H9 (cell line): ENCODE results near the gene ABCB1. TPM values are rescaled to one million over a fixed set of nuclear protein-coding genes. Genes with fewer than 3 reads are reported as not detected.

Experiments used
- DNase-seq: peaks from one replicate; pipeline ENCODE4 v3.0.0-alpha.2; 2017
- H2AFZ ChIP-seq: one replicate; pipeline ENCODE4 v1.6.1; 2013; ENCODE audit warnings: mild to moderate bottlenecking, low read length, control low read depth, moderate library complexity
- H2AK5ac ChIP-seq: 2 replicates; pipeline ENCODE4 v1.6.1; 2013; ENCODE audit warnings: low read length, control low read depth, mixed read lengths; ENCODE audit not compliant: insufficient read length
- H2BK120ac ChIP-seq: one replicate; pipeline ENCODE4 v1.6.1; 2013; ENCODE audit warnings: low read depth, mild to moderate bottlenecking, low read length, control low read depth, inconsistent platforms; ENCODE audit not compliant: poor library complexity, severe bottlenecking
- H2BK12ac ChIP-seq: 2 replicates; pipeline ENCODE4 v1.6.1; 2013; ENCODE audit warnings: low read length, control low read depth, mixed read lengths, low read depth; ENCODE audit not compliant: insufficient read length
- H2BK15ac ChIP-seq: 2 replicates; pipeline ENCODE4 v1.6.1; 2013; ENCODE audit warnings: low read depth, low read length, control low read depth
- H2BK20ac ChIP-seq: one replicate; pipeline ENCODE4 v1.6.1; 2013; ENCODE audit warnings: low read depth, mild to moderate bottlenecking, low read length, control low read depth, inconsistent platforms; ENCODE audit not compliant: poor library complexity, severe bottlenecking
- H2BK5ac ChIP-seq: 2 replicates; pipeline ENCODE4 v1.6.1; 2013; ENCODE audit warnings: low read length, control low read depth, mixed read lengths; ENCODE audit not compliant: insufficient read length
- H3K14ac ChIP-seq: 2 replicates; pipeline ENCODE4 v1.6.1; 2013; ENCODE audit warnings: low read length, control low read depth; ENCODE audit not compliant: insufficient read depth
- H3K18ac ChIP-seq: 2 replicates; pipeline ENCODE4 v1.6.1; 2013; ENCODE audit warnings: low read depth, mild to moderate bottlenecking, mixed read lengths, low read length, control low read depth; ENCODE audit not compliant: insufficient read length
- H3K23ac ChIP-seq: 2 replicates; pipeline ENCODE4 v1.6.1; 2013; ENCODE audit warnings: low read length, control low read depth, mixed read lengths, low read depth; ENCODE audit not compliant: insufficient read length
- H3K23me2 ChIP-seq: 2 replicates; pipeline ENCODE4 v1.6.1; 2013; ENCODE audit warnings: low read depth, mild to moderate bottlenecking, mixed read lengths, low read length, control low read depth; ENCODE audit not compliant: insufficient read length, poor library complexity, severe bottlenecking
- H3K27ac ChIP-seq: 2 replicates; pipeline ENCODE4 v1.5.1; 2013; ENCODE audit warnings: low read length, control low read depth, mixed read lengths, low read depth; ENCODE audit not compliant: insufficient read length
- H3K27me3 ChIP-seq: 2 replicates; pipeline ENCODE4 v1.6.1; 2013; ENCODE audit warnings: low read length, control low read depth, inconsistent platforms; ENCODE audit not compliant: insufficient read depth
- H3K4ac ChIP-seq: 2 replicates; pipeline ENCODE4 v1.6.1; 2013; ENCODE audit warnings: low read depth, mild to moderate bottlenecking, control low read depth, inconsistent platforms, low read length, moderate library complexity
- H3K4me1 ChIP-seq: 2 replicates; pipeline ENCODE4 v1.6.1; 2013; ENCODE audit warnings: low read length, control low read depth, inconsistent platforms; ENCODE audit not compliant: insufficient read depth
- H3K4me2 ChIP-seq: 2 replicates; pipeline ENCODE4 v1.6.1; 2013; ENCODE audit warnings: low read length, control low read depth, mixed read lengths; ENCODE audit not compliant: insufficient read length, insufficient read depth
- H3K56ac ChIP-seq: 2 replicates; pipeline ENCODE4 v1.6.1; 2013; ENCODE audit warnings: low read depth, mild to moderate bottlenecking, mixed read lengths, low read length, control low read depth; ENCODE audit not compliant: insufficient read length
- H3K79me1 ChIP-seq: 2 replicates; pipeline ENCODE4 v1.6.1; 2013; ENCODE audit warnings: low read depth, mild to moderate bottlenecking, moderate library complexity, low read length, control low read depth, inconsistent platforms; ENCODE audit not compliant: insufficient read depth, poor library complexity, severe bottlenecking
- H3K79me2 ChIP-seq: 2 replicates; pipeline ENCODE4 v1.6.1; 2013; ENCODE audit warnings: low read length, control low read depth, inconsistent platforms; ENCODE audit not compliant: insufficient read depth
- H3K9ac ChIP-seq: 2 replicates; pipeline ENCODE4 v1.6.1; 2013; ENCODE audit warnings: low read length, control low read depth, mixed read lengths; ENCODE audit not compliant: insufficient read length; ENCODE audit errors: extremely low read depth
- H3K9me3 ChIP-seq: one replicate; pipeline ENCODE4 v1.6.1; 2013; ENCODE audit warnings: low read depth, low read length, inconsistent platforms; ENCODE audit not compliant: control insufficient read depth
- H3T11ph ChIP-seq: one replicate; pipeline ENCODE4 v1.6.1; 2013; ENCODE audit warnings: mild to moderate bottlenecking, low read length, control low read depth, inconsistent platforms
- H4K20me1 ChIP-seq: one replicate; pipeline ENCODE4 v1.6.1; 2013; ENCODE audit not compliant: control insufficient read depth, insufficient read length, insufficient read depth
- H4K5ac ChIP-seq: 2 replicates; pipeline ENCODE4 v1.6.1; 2013; ENCODE audit warnings: low read depth, mild to moderate bottlenecking, mixed read lengths, low read length, control low read depth; ENCODE audit not compliant: insufficient read length
- H4K8ac ChIP-seq: replicated peaks from 2 replicates; pipeline ENCODE4 v1.6.1; 2013; ENCODE audit warnings: low read length, control low read depth, mixed read lengths, low read depth; ENCODE audit not compliant: insufficient read length
- H4K91ac ChIP-seq: 2 replicates; pipeline ENCODE4 v1.6.1; 2013; ENCODE audit warnings: low read depth, mild to moderate bottlenecking, moderate library complexity, mixed read lengths, low read length, control low read depth; ENCODE audit not compliant: insufficient read length
- H3K27ac Mint-ChIP-seq, 3 experiments: 2 replicates in 2 of 3; 3 replicates in 1 of 3; pipeline ENCODE4 v1.8.0; 2020 to 2021; ENCODE audit warnings: mixed read lengths in 3 of 3, mild to moderate bottlenecking in 1 of 3, moderate library complexity in 1 of 3
- H3K27me3 Mint-ChIP-seq: 2 replicates; pipeline ENCODE4 v1.8.0; 2021; ENCODE audit warnings: low read depth, mild to moderate bottlenecking, moderate library complexity, mixed read lengths
- H3K36me3 Mint-ChIP-seq, 3 experiments: 2 replicates in 2 of 3; 3 replicates in 1 of 3; pipeline ENCODE4 v1.8.0; 2020 to 2021; ENCODE audit warnings: low read depth in 3 of 3, mixed read lengths in 3 of 3; ENCODE audit not compliant: insufficient read depth in 1 of 3
- H3K4me1 Mint-ChIP-seq, 2 experiments: 2 replicates each; pipeline ENCODE4 v1.8.0; 2020; ENCODE audit warnings: mixed read lengths in 2 of 2
- H3K4me3 Mint-ChIP-seq, 2 experiments: 2 replicates in 1 of 2; 3 replicates in 1 of 2; pipeline ENCODE4 v1.8.0; 2020 to 2021; ENCODE audit warnings: mild to moderate bottlenecking in 2 of 2, mixed read lengths in 2 of 2, moderate library complexity in 1 of 2
- H3K9me3 Mint-ChIP-seq, 2 experiments: 2 replicates in 1 of 2; 3 replicates in 1 of 2; pipeline ENCODE4 v1.8.0; 2020; ENCODE audit warnings: mild to moderate bottlenecking in 2 of 2, mixed read lengths in 2 of 2, moderate library complexity in 1 of 2
- WGBS: extraction: QIAGEN DNeasy Blood & Tissue Kit; methylation state at CpG from one replicate; pipeline ENCODE4 v1.1.7; 2013; ENCODE audit warnings: missing lambda C conversion rate, low lambda C conversion rate, mixed read lengths; ENCODE audit not compliant: insufficient read length; ENCODE audit errors: extremely low coverage; 5-methylcytosine and 5-hydroxymethylcytosine counted together
- total RNA-seq: library from RNA; stranded (reverse); gene quantifications from 2 replicates; pipeline ENCODE4 v1.2.1, GENCODE V29; 2021
- TF ChIP-seq, protein P1 (sequence below): fragments of 200-600 bp; sonication (generic); conservative IDR thresholded peaks from 3 replicates; pipeline ENCODE4 v1.8.0; 2021; ENCODE audit warnings: antibody characterized with exemption, mild to moderate bottlenecking

ABCB1 gene
- total RNA-seq, 1 experiment from 2014 or later, result 0.33 TPM

GRCh38 chr7:87459941-87460340 is 140.7 kb downstream of the ABCB1 start:
- H3K27ac ChIP-seq, result no peak overlapping the region
- no peak overlapping the region for H4K5ac ChIP-seq
- H3K9me3 Mint-ChIP-seq, result no peaks in the 10 kb centered on the region
- H3K9me3 ChIP-seq, result no peaks in the 10 kb centered on the region
- H2BK15ac ChIP-seq, result no peak overlapping the region
- no peaks in the 10 kb centered on the region for H3K27me3 ChIP-seq
- H4K91ac ChIP-seq, result no peak overlapping the region
- H3K79me2 ChIP-seq, result no peaks in the 10 kb centered on the region
- H4K8ac ChIP-seq, result no peak overlapping the region
- H3T11ph ChIP-seq, result no peak overlapping the region
- no peak overlapping the region for H3K9ac ChIP-seq
- H3K36me3 Mint-ChIP-seq, result no peaks in the 10 kb centered on the region
- peaks cover 13 to 16% of the 10 kb centered on the region in 2 experiments for H3K4me1 Mint-ChIP-seq
- H3K27me3 Mint-ChIP-seq, result peaks cover 3% of the 10 kb centered on the region; the same call in 1 of the 2 replicates
- no peak for DNase-seq
- no peak overlapping the region for H3K56ac ChIP-seq
- no peak overlapping the region for H3K4ac ChIP-seq
- no peak overlapping the region for H3K4me2 ChIP-seq
- H3K4me1 ChIP-seq, result peaks cover 3% of the 10 kb centered on the region; the same call in 1 of the 2 replicates
- no peaks in the 10 kb centered on the region for H4K20me1 ChIP-seq
- H3K27ac Mint-ChIP-seq, result no peak overlapping the region
- WGBS, result no CpG with 5 or more reads among the region's 2 CpGs
- no peak overlapping the region for H3K4me3 Mint-ChIP-seq
- no peak overlapping the region for H2BK20ac ChIP-seq
- no peak overlapping the region for H3K23ac ChIP-seq
- no peak overlapping the region for H2BK12ac ChIP-seq
- no peaks in the 10 kb centered on the region for H3K79me1 ChIP-seq
- H2BK5ac ChIP-seq, result no peak overlapping the region
- H2BK120ac ChIP-seq, result no peak overlapping the region
- no peaks in the 10 kb centered on the region for H3K23me2 ChIP-seq
- no peak overlapping the region for H2AK5ac ChIP-seq
- no peak overlapping the region for H3K14ac ChIP-seq
- H2AFZ ChIP-seq, result no peak overlapping the region
- TF ChIP-seq, protein P1, sequence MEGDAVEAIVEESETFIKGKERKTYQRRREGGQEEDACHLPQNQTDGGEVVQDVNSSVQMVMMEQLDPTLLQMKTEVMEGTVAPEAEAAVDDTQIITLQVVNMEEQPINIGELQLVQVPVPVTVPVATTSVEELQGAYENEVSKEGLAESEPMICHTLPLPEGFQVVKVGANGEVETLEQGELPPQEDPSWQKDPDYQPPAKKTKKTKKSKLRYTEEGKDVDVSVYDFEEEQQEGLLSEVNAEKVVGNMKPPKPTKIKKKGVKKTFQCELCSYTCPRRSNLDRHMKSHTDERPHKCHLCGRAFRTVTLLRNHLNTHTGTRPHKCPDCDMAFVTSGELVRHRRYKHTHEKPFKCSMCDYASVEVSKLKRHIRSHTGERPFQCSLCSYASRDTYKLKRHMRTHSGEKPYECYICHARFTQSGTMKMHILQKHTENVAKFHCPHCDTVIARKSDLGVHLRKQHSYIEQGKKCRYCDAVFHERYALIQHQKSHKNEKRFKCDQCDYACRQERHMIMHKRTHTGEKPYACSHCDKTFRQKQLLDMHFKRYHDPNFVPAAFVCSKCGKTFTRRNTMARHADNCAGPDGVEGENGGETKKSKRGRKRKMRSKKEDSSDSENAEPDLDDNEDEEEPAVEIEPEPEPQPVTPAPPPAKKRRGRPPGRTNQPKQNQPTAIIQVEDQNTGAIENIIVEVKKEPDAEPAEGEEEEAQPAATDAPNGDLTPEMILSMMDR, result no peak
- H3K18ac ChIP-seq, result no peak overlapping the region
